T-helper 22 cell (primary cell): ENCODE results near the gene ETFDH.
"Not testable (repeated sequence)": the region's sequence is repeated elsewhere in the genome, so short reads cannot be mapped to it uniquely, and the experiment has no call there.

Source experiments
- DNase-seq: peaks from one replicate; pipeline ENCODE4 v3.0.0-alpha.2; 2020; ENCODE audit warnings: low read depth

ETFDH gene

GRCh38 chr4:158681629-158682028, 9.5 kb downstream of the ETFDH start:
- no peak for DNase-seq

DNA sequence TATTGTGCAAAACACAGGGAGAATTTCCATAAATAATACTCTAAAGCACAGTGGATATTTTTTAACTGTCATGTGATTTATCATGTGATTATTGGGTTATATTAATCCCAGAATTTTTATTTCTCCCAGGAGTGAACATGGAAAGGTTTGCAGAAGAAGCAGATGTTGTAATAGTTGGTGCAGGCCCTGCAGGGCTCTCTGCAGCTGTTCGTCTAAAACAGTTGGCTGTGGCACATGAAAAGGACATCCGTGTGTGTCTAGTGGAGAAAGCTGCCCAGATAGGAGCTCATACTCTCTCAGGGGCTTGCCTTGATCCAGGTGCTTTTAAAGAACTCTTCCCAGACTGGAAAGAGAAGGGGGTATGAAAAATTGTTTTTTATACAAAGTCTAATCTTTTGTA, 10.0 kb downstream of the ETFDH start:
- no peak for DNase-seq

DNA sequence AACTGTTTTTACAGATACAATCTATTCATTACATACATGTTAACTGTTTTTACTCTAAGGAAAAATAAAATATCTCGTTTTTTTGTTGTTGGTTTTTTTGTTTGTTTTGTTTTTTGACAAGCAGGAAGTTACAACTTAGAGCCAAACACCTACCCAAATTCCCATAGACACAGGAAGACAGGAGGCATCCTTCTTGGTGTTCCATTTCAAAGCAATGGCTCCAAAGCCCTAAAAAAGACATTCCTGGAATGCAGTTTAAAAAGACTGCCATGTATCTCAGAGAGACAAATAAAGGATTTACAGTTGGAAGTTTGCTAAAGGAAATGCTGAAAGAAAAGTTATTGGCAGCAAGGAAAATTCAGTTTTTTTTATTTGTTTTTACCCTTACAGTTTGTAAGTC, 16.7 kb downstream of the ETFDH start:
- no peak for DNase-seq

- DNase-seq: no peak
Measured at GRCh38 chr4:158704274-158704673, 32.2 kb downstream of the ETFDH start.

DNA sequence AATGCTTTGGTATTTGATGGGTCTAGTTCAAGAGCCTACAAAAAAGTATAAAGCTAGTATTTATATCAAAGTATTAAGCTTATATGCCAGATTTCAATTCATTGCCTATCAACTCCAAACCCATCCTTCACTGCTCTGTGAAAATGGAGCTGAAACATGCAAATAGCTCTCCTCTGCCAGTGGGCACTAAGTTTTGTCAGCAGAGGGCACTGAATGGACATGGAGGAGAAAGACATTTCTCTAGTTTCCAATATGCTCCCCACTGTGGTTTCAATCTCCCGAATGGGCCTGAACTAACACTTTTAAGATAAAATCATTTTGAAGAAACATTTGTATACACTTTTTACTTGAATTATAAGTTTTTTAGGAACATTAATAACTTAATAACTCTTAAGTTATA, 38.7 kb downstream of the ETFDH start:
- DNase-seq: no peak

DNA sequence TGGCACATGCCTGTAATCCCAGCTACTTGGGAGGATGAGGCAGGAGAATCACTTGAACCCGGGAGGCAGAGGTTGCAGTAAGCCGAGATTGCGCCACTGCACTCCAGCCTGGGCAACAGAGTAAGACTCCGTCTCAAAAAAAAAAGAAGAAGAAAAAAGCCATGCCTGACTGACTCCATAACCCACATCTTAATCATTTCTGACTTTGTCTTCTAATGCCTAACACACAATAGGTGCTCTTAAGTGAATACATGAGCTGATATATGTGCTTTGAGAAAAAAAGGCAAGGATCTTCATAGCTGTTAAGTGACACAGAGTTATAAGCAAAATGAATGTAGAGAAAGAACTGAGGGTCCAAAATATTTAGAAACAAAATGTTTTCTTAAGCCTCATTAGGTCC, 40.5 kb downstream of the ETFDH start:
- DNase-seq: not testable (repeated sequence)

DNA sequence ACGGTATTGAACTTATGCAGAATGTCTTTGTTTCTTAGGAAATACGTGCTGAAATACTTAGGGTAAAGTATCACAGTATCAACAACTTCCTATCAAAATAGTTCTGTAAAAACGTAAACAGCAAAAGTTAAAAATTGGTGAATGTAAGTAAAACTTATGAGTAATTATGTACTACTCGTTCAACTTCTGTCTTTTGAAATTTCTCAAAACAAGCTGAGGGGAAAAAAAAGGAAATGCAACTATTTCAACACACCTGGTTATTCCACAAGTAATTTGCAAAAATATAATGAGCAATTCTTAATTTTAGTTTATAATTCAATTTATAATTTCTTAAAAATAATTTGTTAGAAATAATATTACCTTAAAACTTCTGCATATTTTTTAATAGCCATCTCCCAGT, 42.8 kb downstream of the ETFDH start:
- DNase-seq: no peak

GRCh38 chr4:158715802-158716201, 43.7 kb downstream of the ETFDH start:
- DNase-seq: no peak

- no peak for DNase-seq
Measured at GRCh38 chr4:158721680-158722079, 49.6 kb downstream of the ETFDH start.

DNA sequence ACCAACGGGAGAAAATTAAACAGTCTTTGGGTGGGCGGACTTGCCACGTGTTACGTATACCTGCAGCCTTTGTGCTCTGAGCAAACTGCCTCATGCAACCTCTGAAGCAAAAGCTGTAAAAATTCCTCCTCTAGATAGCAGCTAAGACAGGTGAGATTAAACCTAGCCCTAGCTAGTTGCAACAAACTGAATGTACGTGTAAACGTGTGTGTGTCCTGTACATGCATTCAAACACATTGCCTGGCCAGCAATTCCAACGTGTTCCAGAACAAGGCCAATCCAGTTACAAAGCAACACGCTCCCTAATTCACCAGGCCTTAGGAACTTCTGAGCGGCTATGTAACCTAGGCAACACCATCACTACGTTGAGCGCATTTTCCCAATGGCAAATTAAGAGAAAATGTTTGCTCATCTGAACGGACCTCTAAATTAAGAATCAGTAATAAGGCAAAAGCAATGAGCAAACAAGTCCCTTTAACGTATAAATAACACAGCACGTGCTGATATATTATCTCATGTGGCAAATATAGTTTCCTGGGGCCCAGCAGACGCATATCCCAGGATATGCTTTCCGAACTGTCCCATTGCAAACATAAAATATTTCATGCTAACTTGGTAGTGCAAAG, 50.3 kb downstream of the ETFDH start:
- DNase-seq: no peak

DNA sequence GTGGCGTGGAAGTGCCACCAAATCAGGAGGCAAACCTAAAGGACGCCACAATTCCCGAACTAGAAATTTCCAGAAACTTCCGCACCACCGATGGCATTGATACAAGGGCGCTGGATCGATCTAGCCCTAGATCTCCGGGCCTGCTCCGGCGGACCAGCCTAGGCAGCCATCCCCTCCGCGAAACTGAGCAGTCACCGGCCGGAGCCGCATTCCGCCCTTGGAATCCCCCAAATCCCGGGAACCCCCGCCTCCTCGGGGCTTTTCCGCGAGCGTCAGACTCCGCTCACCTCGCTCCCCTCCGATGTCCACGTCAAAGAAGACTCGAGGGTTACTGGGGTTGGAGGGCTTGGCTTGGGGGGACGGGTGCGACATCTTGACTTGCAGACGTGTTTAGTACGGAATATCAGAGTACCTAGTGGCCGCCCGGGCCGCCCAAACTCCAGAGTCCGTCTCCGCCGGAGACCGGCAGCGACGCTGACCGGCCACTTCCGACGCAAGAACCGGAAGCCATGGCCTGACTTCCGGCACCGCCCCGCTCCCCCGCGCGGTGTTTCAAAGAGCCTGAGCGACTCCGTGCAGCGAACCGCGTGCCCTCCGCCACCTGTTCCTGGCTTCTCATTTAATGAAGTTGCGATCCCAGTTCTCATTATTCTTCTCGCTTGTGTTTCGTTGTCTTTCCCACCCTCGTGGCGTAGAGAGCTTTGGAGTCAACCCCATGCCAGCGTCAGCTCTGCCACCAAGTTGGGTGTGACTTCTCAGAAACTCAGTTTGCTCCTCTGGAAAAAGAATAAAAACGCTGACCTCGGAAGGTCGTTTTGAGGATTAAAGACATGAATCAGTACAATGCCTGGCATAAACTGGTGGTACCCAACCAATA, 51.1 kb downstream of the ETFDH start, which contains the start of gene PPID:
Gene PPID (minus strand): TSS at position 480 of the 877 bp plus-strand sequence. CDS start 108 bp downstream, at position 372.
- peak; percentile 66 for DNase-seq

- DNase-seq: no peak
Measured at GRCh38 chr4:158724637-158725036, 52.5 kb downstream of the ETFDH start.

- no peak for DNase-seq
Measured at GRCh38 chr4:158726633-158727032, 54.5 kb downstream of the ETFDH start.

- no peak for DNase-seq
Measured at GRCh38 chr4:158728236-158728635, 56.1 kb downstream of the ETFDH start.

DNA sequence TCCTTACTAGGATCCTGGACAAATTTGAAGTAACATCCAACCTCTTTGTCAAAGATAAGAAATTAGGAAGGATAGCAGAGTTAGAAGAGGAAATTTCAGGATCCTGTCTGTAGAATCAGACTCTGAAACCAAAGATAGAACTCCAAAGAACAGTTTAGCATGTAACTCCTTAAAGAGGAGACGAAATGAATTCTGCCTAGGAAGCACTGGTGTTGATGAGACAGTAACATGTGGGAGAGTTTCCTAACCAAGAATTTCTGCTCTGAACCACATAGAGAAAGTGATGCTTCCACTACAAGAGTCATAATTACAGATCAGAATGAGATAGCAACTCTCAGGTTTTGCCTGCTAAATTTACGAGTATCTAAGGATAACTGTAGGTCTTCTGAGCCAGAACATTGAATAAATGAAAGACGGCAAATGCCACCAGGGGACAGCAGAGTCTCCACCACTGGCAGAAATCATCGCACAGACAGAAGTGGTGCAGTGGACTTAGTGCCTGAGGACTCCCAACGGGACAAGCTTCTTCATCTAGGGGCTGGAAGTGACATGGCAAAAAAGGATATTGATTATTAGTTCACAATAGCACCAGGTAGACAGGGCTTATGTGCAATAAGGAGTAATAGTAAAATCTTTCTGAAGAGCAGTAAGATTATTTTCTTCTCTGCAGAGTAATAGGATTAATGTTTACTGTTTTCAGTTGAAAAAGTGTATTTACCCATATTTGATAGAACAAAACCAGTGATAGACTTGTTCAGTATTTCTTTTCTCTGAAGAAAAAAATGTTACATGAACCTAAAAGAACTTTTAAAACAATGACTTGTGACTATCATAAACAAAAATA, 57.8 kb downstream of the ETFDH start:
- DNase-seq: peak; percentile 11

- no peak for DNase-seq
Measured at GRCh38 chr4:158738866-158739265, 66.8 kb downstream of the ETFDH start.

- DNase-seq: no peak
Measured at GRCh38 chr4:158739600-158739999, 67.5 kb downstream of the ETFDH start.

GRCh38 chr4:158741326-158742021, 69.4 kb downstream of the ETFDH start:
- DNase-seq: no peak

- DNase-seq: not testable (repeated sequence)
Measured at GRCh38 chr4:158746537-158746936, 74.4 kb downstream of the ETFDH start.

- no peak for DNase-seq
Measured at GRCh38 chr4:158750379-158750778, 78.3 kb downstream of the ETFDH start.

- no peak for DNase-seq
Measured at GRCh38 chr4:158754385-158755180, 82.5 kb downstream of the ETFDH start.
